ENCODE data around the gene MCUB. TPM values are rescaled to one million over a fixed set of nuclear protein-coding genes. Genes with fewer than 3 reads are reported as not detected.

The MCUB gene
- total RNA-seq, 2 donors from 2014 or later: 17.4 to 18.9 TPM

Other genes with a start within 250 kb of the MCUB start
- gene SEC24B, start 126.4 kb upstream of the MCUB start, total RNA-seq: 10 to 100 TPM; 29.6 to 33.9 TPM
- 10 to 100 TPM; 10.5 to 11.6 TPM for gene CASP6, start 143.2 kb downstream of the MCUB start, total RNA-seq
- 10 to 100 TPM; 26.9 to 31.9 TPM for gene PLA2G12A, start 169.8 kb downstream of the MCUB start, total RNA-seq
- 10 to 100 TPM; 21.1 to 33.9 TPM for gene CFI, start 241.8 kb downstream of the MCUB start, total RNA-seq